HG03108 (cell line): ENCODE data around the gene GFRA1.
"Not testable (repeated sequence)": the region's sequence is repeated elsewhere in the genome, so short reads cannot be mapped to it uniquely, and the experiment has no call there.

Experiments
- ATAC-seq: cut with Tn5 transposase; IDR thresholded peaks from one replicate; pipeline ENCODE4 v1.9.1; 2021; ENCODE audit warnings: moderate library complexity; ENCODE audit not compliant: unreplicated experiment

The GFRA1 gene

GRCh38 chr10:116165941-116166340 is 107.1 kb downstream of the GFRA1 start:
- ATAC-seq, result not testable (repeated sequence)

DNA sequence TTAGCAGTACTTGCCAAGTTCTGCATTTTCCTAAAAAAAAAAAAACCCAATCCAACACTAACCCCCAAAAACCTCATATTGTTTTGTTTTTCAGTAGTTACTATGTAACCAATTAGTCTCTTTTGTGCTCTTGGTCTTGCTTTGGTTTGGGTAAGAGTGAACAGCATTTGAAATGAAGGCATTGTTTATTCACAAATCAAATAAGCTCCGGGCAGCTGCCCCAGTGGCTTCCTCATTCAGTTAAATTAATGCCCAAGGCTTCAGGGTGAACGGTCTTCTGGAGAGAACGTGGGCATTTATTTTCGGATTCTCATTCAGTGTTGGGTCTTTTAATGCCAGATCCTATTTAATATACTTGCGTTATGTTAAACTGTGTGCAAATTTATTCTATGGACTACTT is 108.7 kb downstream of the GFRA1 start:
- no peak for ATAC-seq

- ATAC-seq, result no peak
Observed at GRCh38 chr10:116163333-116164131, 109.5 kb downstream of the GFRA1 start.

- no peak for ATAC-seq
Observed at GRCh38 chr10:116162851-116163250, 110.2 kb downstream of the GFRA1 start.

DNA sequence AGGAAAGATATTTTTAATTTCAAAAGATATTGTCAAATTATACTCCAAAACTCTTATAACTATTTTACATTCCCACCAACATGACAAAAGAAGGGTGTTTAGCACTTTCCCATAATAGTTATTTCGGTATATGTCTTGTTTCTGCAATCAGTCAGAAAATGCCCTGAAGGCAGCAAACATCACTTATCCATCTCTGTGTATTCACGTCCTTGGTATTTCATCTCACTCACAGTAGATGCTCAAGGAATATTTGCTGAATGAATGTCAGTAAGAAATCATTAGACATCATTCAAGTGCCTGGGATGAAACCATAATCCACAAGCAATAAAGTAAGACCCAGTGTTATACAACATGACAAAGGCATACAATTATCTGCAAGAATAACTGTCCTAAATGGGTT is 112.7 kb downstream of the GFRA1 start:
- no peak for ATAC-seq

GRCh38 chr10:116159197-116159596 is 113.8 kb downstream of the GFRA1 start:
- ATAC-seq, result no peak

- no peak for ATAC-seq
Observed at GRCh38 chr10:116158036-116158435, 115.0 kb downstream of the GFRA1 start.

- no peak for ATAC-seq
Observed at GRCh38 chr10:116157485-116157884, 115.5 kb downstream of the GFRA1 start.

GRCh38 chr10:116156819-116157218 is 116.2 kb downstream of the GFRA1 start:
- no peak for ATAC-seq

- no peak for ATAC-seq
Observed at GRCh38 chr10:116155191-116155590, 117.8 kb downstream of the GFRA1 start.

- ATAC-seq, result no peak
Observed at GRCh38 chr10:116154651-116155050, 118.4 kb downstream of the GFRA1 start.

- no peak for ATAC-seq
Observed at GRCh38 chr10:116151076-116151475, 121.9 kb downstream of the GFRA1 start.

DNA sequence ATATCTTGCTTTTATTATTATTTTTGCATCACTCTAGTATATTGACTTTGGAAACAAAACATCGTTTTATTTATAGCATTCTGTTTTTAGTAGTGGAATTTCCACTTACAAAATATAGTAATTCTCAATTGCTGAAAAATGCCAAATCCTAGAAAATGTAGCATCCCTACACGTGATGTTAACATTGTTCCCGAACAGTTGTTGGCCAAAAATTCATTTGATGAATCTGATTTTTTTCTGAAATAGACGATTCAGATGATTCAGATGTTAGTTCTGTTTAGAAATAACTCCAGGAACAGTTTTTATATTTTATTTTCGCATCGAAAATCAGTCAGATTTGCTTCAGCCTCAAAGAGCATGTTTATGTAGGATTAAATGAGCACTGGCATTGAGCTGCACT is 122.4 kb downstream of the GFRA1 start:
- no peak for ATAC-seq

DNA sequence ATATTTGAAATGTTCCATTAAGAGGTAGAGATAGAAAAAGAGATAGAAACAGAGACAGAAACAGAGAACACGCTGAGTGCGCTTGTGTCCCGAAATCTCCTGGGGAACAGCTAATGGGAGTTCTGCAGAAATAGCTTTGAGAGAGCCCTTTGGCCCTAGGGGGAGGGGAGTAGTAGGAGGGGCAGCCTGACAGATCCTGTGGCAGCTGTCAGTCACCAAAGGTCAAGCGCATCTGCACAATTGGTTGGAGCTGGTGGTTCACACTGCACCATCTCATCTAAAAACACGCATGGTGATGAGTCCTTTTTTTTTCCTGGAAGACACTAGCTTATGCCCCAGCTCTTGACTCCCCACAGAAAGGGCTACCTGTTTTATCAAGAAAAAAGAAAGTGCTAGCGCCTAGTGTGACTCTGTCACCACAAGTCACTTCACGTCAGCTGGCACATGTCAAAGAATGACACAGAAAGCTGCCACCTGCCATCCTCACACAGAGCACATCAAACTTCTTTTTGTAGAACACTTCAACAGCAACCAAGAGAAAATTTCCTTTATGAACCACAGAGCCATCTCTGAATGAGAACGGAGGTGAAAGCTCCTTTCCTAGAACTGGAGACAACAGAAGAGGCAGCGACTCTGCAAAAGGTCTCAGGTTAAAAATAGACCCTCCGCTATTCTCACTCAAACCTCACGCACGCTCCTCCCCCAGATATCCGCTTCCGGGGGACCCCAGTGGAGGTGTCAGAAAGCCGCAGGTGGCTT is 125.7 kb downstream of the GFRA1 start:
- no peak for ATAC-seq

GRCh38 chr10:116146372-116147140 is 126.5 kb downstream of the GFRA1 start:
- ATAC-seq, result no peak

GRCh38 chr10:116143673-116144222 is 129.3 kb downstream of the GFRA1 start:
- ATAC-seq, result no peak

- ATAC-seq, result no peak
Observed at GRCh38 chr10:116141855-116142254, 131.2 kb downstream of the GFRA1 start.

DNA sequence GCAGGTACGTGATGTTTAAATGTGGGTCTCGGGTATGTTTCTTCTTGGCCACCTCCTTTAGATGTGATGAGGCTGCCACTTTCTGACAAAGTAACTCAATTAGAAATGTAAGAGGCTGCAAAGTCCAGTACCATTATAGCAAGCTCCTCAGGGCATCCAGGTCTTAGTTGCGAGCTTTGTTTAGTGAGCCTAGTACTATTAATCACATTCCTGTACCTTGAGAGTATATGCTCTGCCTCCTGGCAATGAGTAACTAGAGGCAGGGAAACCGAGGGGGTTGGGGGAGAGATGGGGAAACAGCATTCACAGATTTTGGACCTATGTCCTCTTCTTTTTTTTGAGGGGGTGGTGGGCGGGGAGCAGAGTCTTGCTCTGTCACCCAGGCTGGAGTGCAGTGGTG is 131.8 kb downstream of the GFRA1 start:
- no peak for ATAC-seq

DNA sequence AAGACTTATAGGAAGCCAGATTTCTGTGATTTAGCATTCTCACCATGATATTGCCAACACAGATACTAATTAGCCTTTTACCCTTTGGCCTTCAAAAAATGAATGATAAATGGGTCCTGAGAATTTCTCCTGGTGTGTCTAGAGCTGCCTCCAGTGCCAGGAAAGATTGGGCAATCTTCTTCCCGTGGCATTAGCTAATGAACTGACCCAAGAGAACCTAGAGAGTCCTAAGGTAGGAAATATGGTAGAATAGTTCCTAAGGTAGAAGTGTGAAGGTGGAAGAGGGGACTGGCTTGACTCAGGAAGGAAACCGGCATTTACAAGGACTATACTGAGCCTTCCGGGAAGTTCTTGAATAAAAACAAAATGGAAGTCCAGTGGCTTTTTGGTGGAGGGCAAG is 133.1 kb downstream of the GFRA1 start:
- ATAC-seq, result no peak

DNA sequence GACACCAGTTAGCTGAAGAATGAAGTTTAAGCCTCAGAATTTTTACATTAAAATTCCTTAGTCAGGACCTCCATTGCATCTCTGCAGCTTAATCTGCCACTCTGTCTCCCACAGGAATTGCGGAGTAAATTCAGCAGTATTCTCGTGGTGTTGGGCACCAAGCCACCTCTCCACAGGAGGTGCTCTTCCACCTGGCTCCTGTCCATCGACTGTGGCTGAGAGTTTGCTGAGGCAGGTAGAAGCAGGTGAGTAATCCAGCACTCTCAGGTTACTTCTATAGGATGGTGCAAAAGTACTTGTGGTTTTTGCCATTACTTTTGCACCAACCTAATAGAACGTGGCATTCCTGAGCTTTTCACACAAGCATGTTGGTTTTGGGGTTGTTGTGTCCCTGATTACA is 134.1 kb downstream of the GFRA1 start:
- no peak for ATAC-seq

- no peak for ATAC-seq
Observed at GRCh38 chr10:116136261-116136660, 136.7 kb downstream of the GFRA1 start.
